GM12872 (cell line): ENCODE measurements around the gene ITGA1.

Experiments
- TF ChIP-seq, protein P1 (sequence below): IDR thresholded peaks from 3 replicates; pipeline ENCODE4 v1.5.1; 2011; ENCODE audit warnings: low read depth, mild to moderate bottlenecking, low read length, moderate library complexity; ENCODE audit not compliant: insufficient read depth

ITGA1 gene

DNA sequence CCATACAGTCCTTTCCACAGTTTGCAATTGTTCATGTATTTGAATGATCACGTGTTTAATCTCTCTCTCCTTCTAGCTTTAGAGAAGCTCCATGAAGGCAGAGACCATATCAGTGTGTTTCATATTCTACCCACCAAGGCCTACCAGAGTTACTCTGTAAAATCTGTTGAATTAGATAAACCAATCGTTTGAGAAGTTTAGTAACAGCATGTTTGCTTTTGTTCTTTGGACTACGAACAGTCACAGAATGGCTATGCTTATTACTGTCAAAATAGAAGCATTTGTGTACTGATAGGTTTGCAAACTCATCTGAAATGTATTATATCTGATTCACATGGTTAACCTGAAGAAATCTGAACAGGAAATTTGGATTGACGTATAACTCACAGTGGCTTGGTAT lies 93.8 kb downstream of the ITGA1 start:
- TF ChIP-seq, protein P1, sequence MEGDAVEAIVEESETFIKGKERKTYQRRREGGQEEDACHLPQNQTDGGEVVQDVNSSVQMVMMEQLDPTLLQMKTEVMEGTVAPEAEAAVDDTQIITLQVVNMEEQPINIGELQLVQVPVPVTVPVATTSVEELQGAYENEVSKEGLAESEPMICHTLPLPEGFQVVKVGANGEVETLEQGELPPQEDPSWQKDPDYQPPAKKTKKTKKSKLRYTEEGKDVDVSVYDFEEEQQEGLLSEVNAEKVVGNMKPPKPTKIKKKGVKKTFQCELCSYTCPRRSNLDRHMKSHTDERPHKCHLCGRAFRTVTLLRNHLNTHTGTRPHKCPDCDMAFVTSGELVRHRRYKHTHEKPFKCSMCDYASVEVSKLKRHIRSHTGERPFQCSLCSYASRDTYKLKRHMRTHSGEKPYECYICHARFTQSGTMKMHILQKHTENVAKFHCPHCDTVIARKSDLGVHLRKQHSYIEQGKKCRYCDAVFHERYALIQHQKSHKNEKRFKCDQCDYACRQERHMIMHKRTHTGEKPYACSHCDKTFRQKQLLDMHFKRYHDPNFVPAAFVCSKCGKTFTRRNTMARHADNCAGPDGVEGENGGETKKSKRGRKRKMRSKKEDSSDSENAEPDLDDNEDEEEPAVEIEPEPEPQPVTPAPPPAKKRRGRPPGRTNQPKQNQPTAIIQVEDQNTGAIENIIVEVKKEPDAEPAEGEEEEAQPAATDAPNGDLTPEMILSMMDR, result no peak

DNA sequence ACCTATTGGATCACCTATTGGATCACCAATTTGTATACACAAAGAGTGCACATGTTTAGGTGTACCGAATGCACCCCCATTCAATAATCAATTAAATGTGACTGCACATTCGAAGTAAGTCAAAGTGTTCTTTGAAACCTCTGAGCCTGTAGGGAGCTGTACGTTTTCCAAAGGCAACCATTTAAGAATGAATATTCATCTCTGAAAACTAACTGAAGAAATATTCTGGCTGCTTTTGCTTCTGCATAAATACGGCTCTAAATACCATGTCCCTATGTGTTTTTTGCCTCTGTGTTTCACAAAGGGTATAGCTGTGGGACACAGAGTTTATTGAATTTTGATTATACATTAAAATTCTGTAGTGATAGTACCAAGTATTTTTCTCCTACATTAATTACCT lies 95.4 kb downstream of the ITGA1 start:
- TF ChIP-seq, protein P1, result no peak

DNA sequence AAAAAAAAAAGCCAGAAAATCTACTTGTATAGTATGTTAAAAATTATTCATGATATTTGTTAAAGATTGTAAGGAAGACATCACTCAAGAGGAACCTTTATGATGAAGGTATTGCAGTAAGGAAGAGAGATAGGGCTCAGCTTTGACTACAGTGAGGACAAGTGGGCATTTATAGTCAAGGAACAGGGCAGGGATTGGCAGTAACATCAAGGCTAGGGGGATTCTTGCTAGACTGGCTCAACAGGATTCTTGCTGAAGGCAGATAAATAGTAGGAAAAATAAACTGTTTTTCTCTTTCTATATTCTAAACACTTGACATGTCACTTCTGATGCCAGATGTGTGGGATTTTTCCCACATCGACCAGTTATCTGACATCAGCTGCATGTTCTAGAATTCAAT lies 96.7 kb downstream of the ITGA1 start:
- TF ChIP-seq, protein P1, result no peak

DNA sequence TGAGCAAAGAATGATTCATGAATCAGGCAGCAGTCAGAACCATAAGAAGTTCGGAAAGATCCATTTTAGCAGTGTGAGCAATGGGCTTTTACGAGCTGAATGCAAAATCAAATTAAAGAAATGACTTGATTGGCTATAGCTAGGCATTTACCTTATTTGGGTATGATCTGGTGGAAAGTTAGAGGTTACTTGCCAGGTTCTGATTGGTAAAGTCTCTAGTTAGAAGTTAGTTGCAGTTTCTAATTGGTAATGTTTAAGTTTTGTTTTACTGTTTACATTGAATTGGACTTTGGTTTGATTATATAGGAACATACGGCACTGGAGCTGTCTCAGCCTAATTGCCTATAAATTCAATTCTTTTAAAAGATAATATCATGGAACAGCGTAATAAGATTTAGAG lies 97.9 kb downstream of the ITGA1 start:
- TF ChIP-seq, protein P1, result no peak

DNA sequence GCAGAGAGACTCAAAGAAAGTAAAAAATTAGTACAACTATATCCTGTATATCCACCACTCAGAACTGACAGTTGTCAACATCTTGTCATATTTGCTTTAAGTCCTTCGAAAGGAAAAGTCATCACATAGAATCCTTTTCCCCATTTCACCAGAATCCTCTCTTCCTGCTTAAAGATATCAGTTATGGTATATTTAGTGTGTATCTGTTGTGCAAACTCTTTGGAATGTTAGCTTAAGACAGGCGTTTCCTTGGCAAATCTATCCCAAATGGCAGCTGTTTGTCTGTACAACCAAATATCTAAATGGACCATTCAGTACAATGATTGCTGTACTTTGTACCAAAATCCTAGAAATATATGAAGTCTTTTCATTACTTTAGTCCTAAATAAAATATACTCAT lies 98.5 kb downstream of the ITGA1 start:
- TF ChIP-seq, protein P1, result no peak

- TF ChIP-seq, protein P1, result no peak
These were observed 99.3 kb downstream of the ITGA1 start for GRCh38 chr5:52887066-52887465.

DNA sequence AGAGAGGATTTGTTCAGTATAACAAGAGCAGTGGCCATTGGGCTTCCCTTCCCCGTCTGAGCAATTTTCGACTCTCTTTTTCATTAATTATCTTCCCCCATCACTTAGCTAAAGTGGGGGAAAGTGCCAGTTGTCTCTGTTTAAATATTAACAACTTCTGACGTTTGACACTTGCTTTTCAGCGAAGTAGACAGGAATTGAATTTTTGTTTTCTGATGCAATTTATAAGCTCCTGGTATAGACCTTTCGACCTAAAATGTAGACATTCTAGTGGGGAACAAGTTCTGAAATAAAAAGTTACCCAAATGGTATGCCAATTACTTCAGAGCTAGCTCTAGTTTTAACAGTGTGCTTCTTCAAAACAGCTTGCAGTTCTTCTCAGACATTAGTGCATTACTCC lies 100.6 kb downstream of the ITGA1 start:
- TF ChIP-seq, protein P1, result no peak
